ENCODE measurements around the gene DMRT1.
"Not testable (repeated sequence)": the region's sequence is repeated elsewhere in the genome, so short reads cannot be mapped to it uniquely, and the experiment has no call there.

DMRT1 gene

GRCh38 chr9:994005-994404 lies 152.5 kb downstream of the DMRT1 start:
- in situ Hi-C loops (cut with MboI; ENCODE audit: low sequenced_read_pairs), result no loop called here

DNA sequence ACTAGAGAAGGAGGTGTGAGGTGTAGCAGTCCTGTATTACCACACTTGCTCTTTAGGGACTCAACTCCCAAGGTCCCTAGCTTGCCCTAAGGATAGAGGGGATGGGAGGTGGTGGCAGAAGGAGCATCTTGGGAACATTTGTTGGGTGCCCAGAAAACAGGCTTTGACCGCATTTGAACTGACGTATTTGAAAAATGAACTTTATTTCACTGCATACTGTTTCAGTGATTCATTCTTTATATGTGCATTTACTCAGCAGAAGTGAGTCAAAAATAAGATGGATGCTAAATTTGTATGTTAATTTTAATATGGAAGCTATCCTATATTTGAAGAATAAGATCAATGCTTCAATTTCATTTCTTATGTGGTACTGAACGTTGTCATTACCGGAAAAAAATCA lies 153.7 kb downstream of the DMRT1 start:
- in situ Hi-C loops (cut with MboI; ENCODE audit: low sequenced_read_pairs), result no loop called here

DNA sequence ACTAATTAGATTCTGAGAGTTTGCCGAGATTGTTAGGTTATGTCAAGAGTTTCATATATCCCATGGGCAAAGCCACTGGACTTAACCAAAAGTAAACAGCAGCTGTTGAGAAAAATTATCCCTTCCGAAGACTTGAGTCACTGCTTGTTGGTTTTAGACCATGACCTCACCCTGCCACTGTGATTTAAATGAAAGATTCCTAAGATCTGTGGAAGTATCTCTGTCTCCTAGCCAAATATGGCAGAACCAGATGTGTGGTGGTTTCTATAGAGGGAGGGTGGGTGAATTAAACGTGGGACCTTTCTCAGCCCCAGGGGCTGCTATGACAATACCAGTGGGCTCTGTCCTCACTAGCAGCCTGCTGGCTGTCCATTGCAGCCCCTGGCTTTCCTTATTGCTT lies 154.3 kb downstream of the DMRT1 start:
- in situ Hi-C loops (cut with MboI; ENCODE audit: low sequenced_read_pairs), result no loop called here

- in situ Hi-C loops (cut with MboI; ENCODE audit: low sequenced_read_pairs), result not testable (repeated sequence)
Measured at GRCh38 chr9:998299-999110, 157.0 kb downstream of the DMRT1 start.

GRCh38 chr9:1001838-1002237 lies 160.3 kb downstream of the DMRT1 start:
- in situ Hi-C loops (cut with MboI; ENCODE audit: low sequenced_read_pairs), result loop anchor here (25.0 kb wide), 1 partner anchor 390 kb away; no protein-coding TSS in a partner anchor

DNA sequence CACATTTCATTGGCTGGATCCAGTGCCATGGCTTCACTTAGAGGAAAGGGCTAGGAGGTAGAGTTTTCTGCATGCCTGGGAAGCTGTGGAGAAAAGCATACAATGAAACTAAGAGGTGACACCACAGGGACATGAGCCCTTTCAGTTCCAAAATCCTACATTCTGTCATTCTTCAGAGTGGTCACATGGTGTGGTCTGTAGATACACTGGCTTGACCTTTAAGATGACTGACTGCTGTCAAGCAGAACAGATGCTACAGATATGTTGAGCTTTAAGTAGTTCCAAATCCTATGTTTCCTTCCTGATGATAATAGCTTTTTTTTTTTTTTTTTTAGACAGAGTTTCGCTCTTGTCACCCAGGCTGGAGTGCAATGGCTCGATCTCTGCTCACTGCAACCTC lies 161.2 kb downstream of the DMRT1 start:
- in situ Hi-C loops (cut with MboI; ENCODE audit: low sequenced_read_pairs), result loop anchor here (25.0 kb wide), 1 partner anchor 390 kb away; no protein-coding TSS in a partner anchor

DNA sequence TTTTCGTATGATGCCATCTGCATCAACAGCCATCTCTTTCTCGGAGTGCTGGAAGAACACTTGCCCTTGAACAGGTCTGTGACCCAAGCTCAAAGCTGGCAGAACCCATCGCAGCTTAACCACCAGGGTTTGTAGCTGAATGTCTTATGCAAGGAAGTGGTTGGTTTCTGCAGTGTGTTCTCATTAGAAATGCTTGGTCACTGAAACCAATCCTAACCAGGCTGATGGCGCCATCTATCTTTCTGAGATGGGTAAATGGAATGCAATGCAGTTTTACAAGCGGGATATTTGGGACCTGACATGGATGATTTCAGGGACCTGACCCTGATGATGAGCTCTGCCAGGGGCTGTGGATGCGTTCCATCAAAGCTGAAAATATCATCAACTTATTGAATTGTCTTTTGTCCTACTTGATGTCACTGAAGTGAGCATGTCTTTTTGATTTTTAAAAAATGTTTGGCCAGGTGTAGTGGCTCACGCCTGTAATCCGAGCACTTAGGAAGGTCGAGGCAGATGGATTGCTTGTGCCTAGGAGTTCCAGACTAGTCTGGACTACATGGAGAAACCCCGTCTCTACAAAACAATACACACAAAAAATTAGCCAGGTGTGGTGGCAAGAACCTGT lies 163.7 kb downstream of the DMRT1 start:
- in situ Hi-C loops (cut with MboI; ENCODE audit: low sequenced_read_pairs), result loop anchor here (25.0 kb wide), 1 partner anchor 393 kb away; no protein-coding TSS in a partner anchor

GRCh38 chr9:1007312-1007711 lies 165.8 kb downstream of the DMRT1 start:
- in situ Hi-C loops (cut with MboI; ENCODE audit: low sequenced_read_pairs), result loop anchor here (25.0 kb wide), 1 partner anchor 395 kb away; no protein-coding TSS in a partner anchor

DNA sequence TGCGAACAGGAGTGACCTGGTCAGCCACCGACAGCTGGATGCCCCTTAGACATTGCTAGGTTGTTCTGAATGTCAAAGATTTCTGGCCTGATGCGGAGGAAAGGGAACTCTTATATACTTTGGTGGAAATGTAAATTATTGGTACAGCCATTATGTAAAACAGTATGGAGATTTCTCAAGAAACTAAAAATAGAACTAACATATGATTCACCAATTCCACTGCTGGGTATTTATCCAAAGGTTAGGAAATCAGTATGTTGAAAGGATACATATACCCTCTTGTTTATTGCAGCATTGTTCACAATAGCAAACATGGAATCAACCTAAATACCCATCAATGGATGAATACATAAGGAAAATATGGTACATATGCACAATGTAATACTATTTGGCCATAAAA lies 166.7 kb downstream of the DMRT1 start:
- in situ Hi-C loops (cut with MboI; ENCODE audit: low sequenced_read_pairs), result loop anchor here (25.0 kb wide), 1 partner anchor 396 kb away; no protein-coding TSS in a partner anchor

DNA sequence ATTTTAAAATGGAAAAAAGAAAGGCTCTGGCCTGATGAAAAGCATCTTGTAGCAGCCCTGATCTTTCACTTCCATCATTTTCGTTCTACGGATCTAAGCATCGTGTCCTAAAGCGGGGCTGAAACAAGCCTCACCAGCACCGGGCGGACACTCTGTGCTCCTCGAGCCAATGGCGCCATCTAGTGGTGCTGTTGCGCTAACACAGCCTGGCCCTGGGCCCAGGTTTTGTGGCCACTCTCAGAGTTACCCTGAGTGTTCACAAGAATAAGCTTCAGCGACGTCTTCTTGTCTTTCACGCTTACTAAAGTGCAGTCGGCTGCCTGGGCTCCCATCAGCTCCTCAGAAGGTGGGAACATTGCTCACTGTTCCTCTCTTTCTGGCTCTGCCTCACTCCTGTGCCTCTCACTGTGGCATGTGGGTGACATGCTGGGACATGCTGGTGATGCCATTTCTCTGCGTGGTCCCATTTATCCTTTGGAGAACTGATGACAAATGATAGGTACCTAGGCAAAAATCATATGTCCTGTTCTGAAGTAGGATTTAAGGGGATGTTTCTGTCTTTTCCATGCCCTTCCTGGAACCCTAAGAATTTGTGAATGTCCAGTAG lies 167.7 kb downstream of the DMRT1 start:
- in situ Hi-C loops (cut with MboI; ENCODE audit: low sequenced_read_pairs), result loop anchor here (25.0 kb wide), 1 partner anchor 397 kb away; no protein-coding TSS in a partner anchor

DNA sequence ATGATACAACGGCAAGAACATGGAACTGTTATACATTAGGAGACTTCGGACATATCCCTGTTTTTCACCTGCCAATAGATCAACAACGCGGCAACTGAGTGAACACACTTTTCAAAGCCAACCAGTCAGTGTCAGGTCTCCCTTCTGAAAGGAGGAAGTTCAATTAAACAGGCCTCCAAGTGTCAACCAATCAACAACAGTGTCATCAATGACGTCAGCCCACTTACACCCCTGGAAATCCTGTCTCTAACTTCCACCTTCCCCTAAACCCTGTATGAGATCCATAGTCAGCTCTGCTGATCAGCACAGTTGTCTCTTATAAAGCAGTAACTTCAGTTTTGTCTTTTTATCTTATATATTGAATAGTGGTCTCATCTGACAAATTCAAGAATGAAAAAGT lies 171.5 kb downstream of the DMRT1 start:
- in situ Hi-C loops (cut with MboI; ENCODE audit: low sequenced_read_pairs), result loop anchor here (25.0 kb wide), 1 partner anchor 401 kb away; no protein-coding TSS in a partner anchor

DNA sequence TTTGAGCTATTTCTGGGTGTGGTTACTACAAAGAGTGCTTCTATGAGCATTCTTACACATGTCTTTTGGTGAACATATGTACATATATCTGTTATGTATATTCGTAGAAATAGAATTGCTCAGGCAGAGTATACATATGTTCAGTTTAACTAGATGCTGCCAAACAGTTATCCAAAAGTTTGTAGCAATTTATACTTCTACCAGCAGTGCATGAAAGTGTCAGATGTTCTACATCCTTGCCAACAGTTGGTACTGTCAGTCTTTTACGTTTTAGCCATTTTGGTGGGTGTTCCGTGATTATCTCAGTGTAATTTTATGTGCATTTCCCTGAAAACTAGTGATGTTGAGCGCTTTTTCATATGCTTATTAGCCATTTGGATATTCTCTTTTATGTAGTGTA lies 172.7 kb downstream of the DMRT1 start:
- in situ Hi-C loops (cut with MboI; ENCODE audit: low sequenced_read_pairs), result loop anchor here (25.0 kb wide), 1 partner anchor 402 kb away; no protein-coding TSS in a partner anchor

GRCh38 chr9:1014640-1015039 lies 173.1 kb downstream of the DMRT1 start:
- in situ Hi-C loops (cut with MboI; ENCODE audit: low sequenced_read_pairs), result loop anchor here (25.0 kb wide), 1 partner anchor 402 kb away; no protein-coding TSS in a partner anchor

DNA sequence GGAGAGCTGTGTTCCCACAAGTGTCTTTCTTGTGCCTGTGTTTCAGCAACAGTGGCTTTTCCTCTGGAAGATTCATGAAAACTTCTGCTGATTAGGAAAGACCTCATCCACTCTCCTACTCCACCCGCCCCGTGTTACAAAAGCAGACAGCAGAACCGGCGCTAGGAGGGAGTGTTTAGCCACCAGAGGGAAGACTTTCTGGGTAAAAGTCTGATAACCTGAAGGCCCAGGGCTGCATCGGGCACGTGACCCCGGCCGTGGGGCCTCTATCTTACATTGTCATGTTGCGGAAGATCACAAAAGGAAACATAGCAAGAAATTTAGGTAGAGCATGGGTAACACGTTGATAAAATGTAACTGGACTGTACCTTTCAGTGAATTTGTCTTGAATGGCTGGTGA lies 176.6 kb downstream of the DMRT1 start:
- in situ Hi-C loops (cut with MboI; ENCODE audit: low sequenced_read_pairs), result loop anchor here (25.0 kb wide), 1 partner anchor 406 kb away; no protein-coding TSS in a partner anchor

Data from HL-60/S4 treated with retinoic acid at 250 ng/mL for 4 days and 3 days (cell line).